Glutamatergic neuron (in vitro differentiated cells): ENCODE measurements around the gene ATP8B4. TPM values are rescaled to one million over a fixed set of nuclear protein-coding genes. Genes with fewer than 3 reads are reported as not detected.

Experiments used
- DNase-seq: peaks from one replicate; pipeline ENCODE4 v3.0.0; 2022
- H3K27ac Mint-ChIP-seq: one replicate; pipeline ENCODE4 v1.8.0; 2020; ENCODE audit warnings: mild to moderate bottlenecking, mixed read lengths, inconsistent platforms; ENCODE audit not compliant: unreplicated experiment
- H3K27me3 Mint-ChIP-seq: one replicate; pipeline ENCODE4 v1.8.0; 2020; ENCODE audit warnings: mild to moderate bottlenecking, moderate library complexity, mixed read lengths, inconsistent platforms; ENCODE audit not compliant: unreplicated experiment
- H3K36me3 Mint-ChIP-seq: one replicate; pipeline ENCODE4 v1.8.0; 2020; ENCODE audit warnings: mild to moderate bottlenecking, mixed read lengths, inconsistent platforms; ENCODE audit not compliant: unreplicated experiment
- H3K4me1 Mint-ChIP-seq: one replicate; pipeline ENCODE4 v1.8.0; 2020; ENCODE audit warnings: mild to moderate bottlenecking, low read depth, mixed read lengths, inconsistent platforms; ENCODE audit not compliant: unreplicated experiment
- H3K4me3 Mint-ChIP-seq: one replicate; pipeline ENCODE4 v1.8.0; 2020; ENCODE audit warnings: mild to moderate bottlenecking, mixed read lengths, inconsistent platforms; ENCODE audit not compliant: unreplicated experiment
- H3K9me3 Mint-ChIP-seq: one replicate; pipeline ENCODE4 v1.8.0; 2020; ENCODE audit warnings: mild to moderate bottlenecking, moderate library complexity, mixed read lengths, inconsistent platforms; ENCODE audit not compliant: unreplicated experiment
- total RNA-seq: library from RNA; stranded (reverse); fragmentation: NEBNext Ultra II Directional; extraction: Animal tissue kit (Norgen Biotek cat#: 25700); gene quantifications from one replicate; pipeline ENCODE4 v1.2.1, GENCODE V29; 2021; ENCODE audit not compliant: unreplicated experiment
- TF ChIP-seq, protein P1 (sequence below): fragments of 200-600 bp; sonication (generic); IDR thresholded peaks from one replicate; pipeline ENCODE4 v1.5.0; 2021; ENCODE audit not compliant: partially characterized antibody, unreplicated experiment

The ATP8B4 gene
- total RNA-seq, 1 donor from 2014 or later = not detected

DNA sequence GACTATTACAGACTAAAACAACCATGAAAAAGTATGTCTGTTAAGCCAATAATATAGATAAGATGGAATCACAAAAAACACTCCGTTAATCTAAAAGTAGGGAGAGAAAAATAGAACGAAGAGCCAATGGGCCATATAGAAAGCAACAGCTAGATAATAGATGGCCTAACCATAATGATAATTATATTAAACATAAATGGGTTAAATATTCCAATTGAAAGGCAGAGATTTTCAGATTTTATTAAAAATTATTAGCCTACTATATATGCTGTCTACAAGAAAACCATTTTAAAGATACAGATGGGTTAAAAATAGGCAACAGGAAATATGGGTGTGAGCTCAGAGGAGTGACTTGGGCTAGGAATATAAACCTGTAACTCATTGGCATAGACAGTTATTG, 76.3 kb downstream of the ATP8B4 start:
- Mint-ChIP-seq H3K4me3 (no peak overlapping the region), H3K36me3 (no peaks in the 10 kb centered on the region), H3K4me1 (no peaks in the 10 kb centered on the region), H3K9me3 (no peaks in the 10 kb centered on the region), H3K27ac (no peak overlapping the region), H3K27me3 (no peaks in the 10 kb centered on the region)
- no peak for DNase-seq
- TF ChIP-seq, protein P1, sequence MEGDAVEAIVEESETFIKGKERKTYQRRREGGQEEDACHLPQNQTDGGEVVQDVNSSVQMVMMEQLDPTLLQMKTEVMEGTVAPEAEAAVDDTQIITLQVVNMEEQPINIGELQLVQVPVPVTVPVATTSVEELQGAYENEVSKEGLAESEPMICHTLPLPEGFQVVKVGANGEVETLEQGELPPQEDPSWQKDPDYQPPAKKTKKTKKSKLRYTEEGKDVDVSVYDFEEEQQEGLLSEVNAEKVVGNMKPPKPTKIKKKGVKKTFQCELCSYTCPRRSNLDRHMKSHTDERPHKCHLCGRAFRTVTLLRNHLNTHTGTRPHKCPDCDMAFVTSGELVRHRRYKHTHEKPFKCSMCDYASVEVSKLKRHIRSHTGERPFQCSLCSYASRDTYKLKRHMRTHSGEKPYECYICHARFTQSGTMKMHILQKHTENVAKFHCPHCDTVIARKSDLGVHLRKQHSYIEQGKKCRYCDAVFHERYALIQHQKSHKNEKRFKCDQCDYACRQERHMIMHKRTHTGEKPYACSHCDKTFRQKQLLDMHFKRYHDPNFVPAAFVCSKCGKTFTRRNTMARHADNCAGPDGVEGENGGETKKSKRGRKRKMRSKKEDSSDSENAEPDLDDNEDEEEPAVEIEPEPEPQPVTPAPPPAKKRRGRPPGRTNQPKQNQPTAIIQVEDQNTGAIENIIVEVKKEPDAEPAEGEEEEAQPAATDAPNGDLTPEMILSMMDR = no peak

GRCh38 chr15:50030456-50030855, 88.6 kb downstream of the ATP8B4 start:
- no peak for DNase-seq
- Mint-ChIP-seq H3K4me1 (no peaks in the 10 kb centered on the region), H3K4me3 (no peak overlapping the region), H3K36me3 (no peaks in the 10 kb centered on the region), H3K27me3 (no peaks in the 10 kb centered on the region), H3K27ac (no peak overlapping the region), H3K9me3 (no peaks in the 10 kb centered on the region)
- TF ChIP-seq, protein P1 = no peak

GRCh38 chr15:50028326-50028725, 90.7 kb downstream of the ATP8B4 start:
- TF ChIP-seq, protein P1 = no peak
- H3K4me3 Mint-ChIP-seq = no peak overlapping the region
- H3K27ac Mint-ChIP-seq = no peak overlapping the region
- H3K27me3 Mint-ChIP-seq = no peaks in the 10 kb centered on the region
- H3K4me1 Mint-ChIP-seq = no peaks in the 10 kb centered on the region
- no peak for DNase-seq
- no peaks in the 10 kb centered on the region for H3K36me3 Mint-ChIP-seq
- no peaks in the 10 kb centered on the region for H3K9me3 Mint-ChIP-seq

- no peaks in the 10 kb centered on the region for H3K27me3 Mint-ChIP-seq
- TF ChIP-seq, protein P1 = no peak
- no peaks in the 10 kb centered on the region for H3K36me3 Mint-ChIP-seq
- no peaks in the 10 kb centered on the region for H3K9me3 Mint-ChIP-seq
- DNase-seq = no peak
- H3K4me1 Mint-ChIP-seq = no peaks in the 10 kb centered on the region
- no peak overlapping the region for H3K4me3 Mint-ChIP-seq
- H3K27ac Mint-ChIP-seq = no peak overlapping the region
Observed at GRCh38 chr15:50024281-50024680, 94.8 kb downstream of the ATP8B4 start.

GRCh38 chr15:50018491-50018890, 100.5 kb downstream of the ATP8B4 start:
- no peak for DNase-seq
- H3K9me3 Mint-ChIP-seq = no peaks in the 10 kb centered on the region
- TF ChIP-seq, protein P1 = no peak
- no peak overlapping the region for H3K27ac Mint-ChIP-seq
- H3K36me3 Mint-ChIP-seq = no peaks in the 10 kb centered on the region
- H3K4me1 Mint-ChIP-seq = no peaks in the 10 kb centered on the region
- H3K27me3 Mint-ChIP-seq = no peaks in the 10 kb centered on the region
- H3K4me3 Mint-ChIP-seq = no peak overlapping the region
